COLO829 (cell line): Measurements from ENCODE around the gene ROPN1B.

Experiments used
- DNase-seq: peaks from one replicate; pipeline ENCODE4 v3.0.0; 2012; ENCODE audit warnings: low spot score

ROPN1B gene

DNA sequence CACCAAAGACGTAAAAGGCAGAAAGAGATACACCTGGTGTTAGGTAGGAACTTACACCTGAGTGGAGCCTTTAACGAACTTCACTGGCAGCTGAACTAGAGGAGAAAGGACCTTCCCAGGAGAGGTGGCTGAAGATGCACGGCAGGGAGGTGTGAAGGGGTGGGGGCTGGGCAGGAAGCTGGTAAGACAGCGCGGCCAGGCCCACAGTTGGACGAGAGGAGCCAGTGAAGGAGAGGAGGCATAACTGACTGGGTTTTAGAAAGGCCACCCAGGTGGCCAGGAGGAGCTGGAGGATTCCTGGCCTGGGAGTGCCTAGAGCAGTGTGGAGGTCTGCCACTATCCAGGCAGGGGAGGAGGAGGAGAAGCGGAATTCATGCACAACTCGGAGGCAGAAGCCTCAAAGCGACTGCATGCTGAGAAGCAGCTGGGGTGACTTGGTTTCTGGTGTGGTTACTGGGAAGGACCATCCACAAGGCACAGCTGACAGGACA lies 63.0 kb downstream of the ROPN1B start:
- DNase-seq, result no peak
